Neural cell (in vitro differentiated cells): ENCODE measurements around the gene HSD11B2. TPM values are rescaled to one million over a fixed set of nuclear protein-coding genes. Genes with fewer than 3 reads are reported as not detected.

Experiments used
- H2AFZ ChIP-seq: fragments of 200-600, 300-800 bp; sonication (generic), shearing (Covaris generic); 2 replicates; pipeline ENCODE4 v1.6.0; 2014; ENCODE audit warnings: low read depth, mild to moderate bottlenecking, antibody characterized with exemption, low read length, moderate library complexity
- H3F3A ChIP-seq: fragments of 200-600 bp; shearing (Covaris generic); 2 replicates; pipeline ENCODE4 v1.6.1; 2016; ENCODE audit warnings: mild to moderate bottlenecking, moderate library complexity, mixed read lengths, antibody characterized with exemption, low read length; ENCODE audit not compliant: insufficient read depth, poor library complexity, severe bottlenecking
- H3K27ac ChIP-seq: fragments of 200-600, 300-800 bp; sonication (generic), shearing (Covaris generic); 2 replicates; pipeline ENCODE4 v1.5.1; 2014; ENCODE audit warnings: mild to moderate bottlenecking, low read length, moderate library complexity
- H3K27me3 ChIP-seq: fragments of 300-800, 200-600 bp; sonication (generic), shearing (Covaris generic); 2 replicates; pipeline ENCODE4 v1.6.0; 2014; ENCODE audit warnings: mild to moderate bottlenecking, low read depth, low read length, moderate library complexity; ENCODE audit not compliant: insufficient read depth
- H3K36me3 ChIP-seq: fragments of 300-800, 200-600 bp; sonication (generic), shearing (Covaris generic); 2 replicates; pipeline ENCODE4 v1.5.1; 2014; ENCODE audit warnings: mild to moderate bottlenecking, antibody characterized with exemption, low read length, moderate library complexity; ENCODE audit not compliant: insufficient read depth
- H3K4me2 ChIP-seq: fragments of 300-800, 200-600 bp; sonication (generic), shearing (Covaris generic); 2 replicates; pipeline ENCODE4 v1.6.0; 2014; ENCODE audit warnings: mild to moderate bottlenecking, low read length
- H3K4me3 ChIP-seq: fragments of 300-800, 200-600 bp; sonication (generic), shearing (Covaris generic); 2 replicates; pipeline ENCODE4 v1.5.1; 2014; ENCODE audit warnings: mild to moderate bottlenecking, low read length, moderate library complexity
- H3K79me2 ChIP-seq: fragments of 200-600 bp; shearing (Covaris generic); replicated peaks from 2 replicates; pipeline ENCODE4 v1.6.0; 2014; ENCODE audit warnings: mild to moderate bottlenecking, low read length, moderate library complexity; ENCODE audit not compliant: insufficient read depth
- H3K9ac ChIP-seq: fragments of 300-800, 200-600 bp; sonication (generic), shearing (Covaris generic); 2 replicates; pipeline ENCODE4 v1.6.1; 2016; ENCODE audit warnings: mild to moderate bottlenecking, low read length, mixed read lengths
- H3K9me2 ChIP-seq: fragments of 200-600 bp; shearing (Covaris generic); 2 replicates; pipeline ENCODE4 v1.6.1; 2016; ENCODE audit warnings: mild to moderate bottlenecking, low read length, mixed read lengths; ENCODE audit not compliant: insufficient read depth
- H3K9me3 ChIP-seq: fragments of 200-600, 300-800 bp; sonication (generic), shearing (Covaris generic); 2 replicates; pipeline ENCODE4 v1.6.1; 2016; ENCODE audit warnings: mild to moderate bottlenecking, mixed run types, low read length, moderate library complexity, mixed read lengths
- H4K20me1 ChIP-seq: fragments of 200-600 bp; shearing (Covaris generic); 2 replicates; pipeline ENCODE4 v1.6.1; 2016; ENCODE audit warnings: mild to moderate bottlenecking, mixed run types; ENCODE audit not compliant: insufficient read depth
- CTCF ChIP-seq: fragments of 450-650 bp; IDR thresholded peaks from 2 replicates; pipeline ENCODE4 v1.5.1; 2014; ENCODE audit warnings: antibody characterized with exemption, mild to moderate bottlenecking, moderate library complexity; ENCODE audit not compliant: poor library complexity, severe bottlenecking
- EP300 ChIP-seq: fragments of 450-650 bp; conservative IDR thresholded peaks from 2 replicates; pipeline ENCODE4 v1.6.1; 2014; ENCODE audit warnings: antibody characterized with exemption, mild to moderate bottlenecking, moderate library complexity; ENCODE audit not compliant: poor library complexity, severe bottlenecking
- EZH2 ChIP-seq: fragments of 200-600, 300-800 bp; shearing (Covaris generic), sonication (generic); IDR thresholded peaks from 2 replicates; pipeline ENCODE4 v1.6.1; 2014; ENCODE audit warnings: antibody characterized with exemption, low read length, borderline replicate concordance, mild to moderate bottlenecking; ENCODE audit not compliant: insufficient read depth, poor library complexity, severe bottlenecking
- MXI1 ChIP-seq: fragments of 450-650 bp; conservative IDR thresholded peaks from 2 replicates; pipeline ENCODE4 v1.6.1; 2014; ENCODE audit warnings: antibody characterized with exemption, mild to moderate bottlenecking; ENCODE audit not compliant: poor library complexity, severe bottlenecking
- RAD21 ChIP-seq: fragments of 450-650 bp; conservative IDR thresholded peaks from 2 replicates; pipeline ENCODE4 v1.6.1; 2014; ENCODE audit warnings: antibody characterized with exemption, mild to moderate bottlenecking, moderate library complexity
- REST ChIP-seq: IDR thresholded peaks from 2 replicates; pipeline ENCODE4 v1.6.1; 2012; ENCODE audit warnings: borderline replicate concordance
- SMC3 ChIP-seq: fragments of 450-650 bp; conservative IDR thresholded peaks from 2 replicates; pipeline ENCODE4 v1.6.1; 2014; ENCODE audit warnings: antibody characterized with exemption, mild to moderate bottlenecking, moderate library complexity; ENCODE audit not compliant: poor library complexity
- TAF1 ChIP-seq: IDR thresholded peaks from 2 replicates; pipeline ENCODE4 v1.6.1; 2012; ENCODE audit warnings: low read depth
- polyA plus RNA-seq: library from polyadenylated mRNA; depleted of rRNA; stranded (reverse); fragments of >200 nt; gene quantifications from 2 replicates; pipeline ENCODE4 v1.2.3, GENCODE V29; 2014

The HSD11B2 gene
- polyA plus RNA-seq, 1 donor from 2014 or later, result 0.24 TPM

- H3K4me3 ChIP-seq, result peak overlapping the region; percentile 48
- H2AFZ ChIP-seq, result no peak overlapping the region
- H3K36me3 ChIP-seq, result no peaks in the 10 kb centered on the region
- peaks cover 40% of the 10 kb centered on the region for H3K27me3 ChIP-seq
- no peak overlapping the region for H3K27ac ChIP-seq
- H3F3A ChIP-seq, result no peaks in the 10 kb centered on the region
- no peaks in the 10 kb centered on the region for H3K9me3 ChIP-seq
- H4K20me1 ChIP-seq, result no peaks in the 10 kb centered on the region
- no peak overlapping the region for H3K9ac ChIP-seq
- H3K9me2 ChIP-seq, result no peaks in the 10 kb centered on the region
- no peaks in the 10 kb centered on the region for H3K79me2 ChIP-seq
- no peak overlapping the region for H3K4me2 ChIP-seq
- TF ChIP-seq CTCF (no peak), RAD21 (no peak), TAF1 (no peak), EP300 (no peak), EZH2 (no peak), REST (no peak), SMC3 (no peak)
Measured at GRCh38 chr16:67431775-67432505, 1.0 kb downstream of the HSD11B2 start.

- H3K27ac ChIP-seq, result no peak overlapping the region
- H3K36me3 ChIP-seq, result no peaks in the 10 kb centered on the region
- H3K79me2 ChIP-seq, result no peaks in the 10 kb centered on the region
- H3K9ac ChIP-seq, result no peak overlapping the region
- H3K9me2 ChIP-seq, result no peaks in the 10 kb centered on the region
- no peaks in the 10 kb centered on the region for H3F3A ChIP-seq
- H3K4me3 ChIP-seq, result no peak overlapping the region
- H4K20me1 ChIP-seq, result no peaks in the 10 kb centered on the region
- no peaks in the 10 kb centered on the region for H3K9me3 ChIP-seq
- no peak overlapping the region for H3K4me2 ChIP-seq
- H3K27me3 ChIP-seq, result peaks cover 40% of the 10 kb centered on the region
- no peak overlapping the region for H2AFZ ChIP-seq
- TF ChIP-seq MXI1, result no peak
Measured at GRCh38 chr16:67432506-67432890, 1.6 kb downstream of the HSD11B2 start.
